PC-9 (cell line): ENCODE measurements around the gene TRIM44. TPM values are rescaled to one million over a fixed set of nuclear protein-coding genes. Genes with fewer than 3 reads are reported as not detected.

Experiments
- Bru-seq: library from RNA; stranded (reverse); fragments of 400-500 nt; gene quantifications from one replicate; lab custom pipeline; 2021; lab: Mats Ljungman, UMichigan
- BruChase-seq, 2 experiments: library from RNA; stranded (reverse); fragments of 400-500 nt; gene quantifications; one replicate each; lab custom pipeline; 2021; lab: Mats Ljungman, UMichigan
- BruUV-seq: library from RNA; stranded (reverse); fragments of 400-500 nt; replicated peaks from 2 replicates; lab custom pipeline; 2021; lab: Mats Ljungman, UMichigan
- CTCF ChIA-PET: fragments of 300-600 bp; sonication (Branson Sonifier 250); formaldehyde crosslinking; loops from one replicate; lab custom pipeline; 2022; ENCODE audit warnings: antibody characterized with exemption; lab: Charles Lee
- POLR2A ChIA-PET: fragments of 300-600 bp; sonication (Branson Sonifier 250); formaldehyde crosslinking; loops from one replicate; lab custom pipeline; 2022; ENCODE audit warnings: antibody characterized with exemption; ENCODE audit not compliant: unreplicated experiment; lab: Charles Lee
- DNase-seq, 2 experiments: peaks; one replicate each; pipeline versions ENCODE4 v3.0.0 to v3.0.0-alpha.2; 2015 to 2022; ENCODE audit warnings: mixed read lengths in 1 of 2
- H2AFZ ChIP-seq: fragments of 200-600 bp; sonication (generic); 2 replicates; pipeline ENCODE4 v1.8.1; 2017; ENCODE audit warnings: antibody characterized with exemption
- H3F3A ChIP-seq: fragments of 200-600 bp; sonication (generic); 2 replicates; pipeline ENCODE4 v1.8.1; 2017; ENCODE audit warnings: antibody characterized with exemption, mild to moderate bottlenecking, low read depth; ENCODE audit not compliant: insufficient read depth
- H3K27ac ChIP-seq: fragments of 200-600 bp; sonication (generic); 2 replicates; pipeline ENCODE4 v1.6.1; 2016; ENCODE audit warnings: mixed run types
- H3K27me3 ChIP-seq: fragments of 200-600 bp; sonication (generic); 2 replicates; pipeline ENCODE4 v1.6.1; 2016; ENCODE audit warnings: low read depth, mixed run types; ENCODE audit not compliant: insufficient read depth
- H3K36me3 ChIP-seq: fragments of 200-600 bp; sonication (generic); 2 replicates; pipeline ENCODE4 v1.6.1; 2016; ENCODE audit warnings: low read depth, mixed run types
- H3K4me1 ChIP-seq: fragments of 200-600 bp; sonication (generic); replicated peaks from 2 replicates; pipeline ENCODE4 v1.6.1; 2016; ENCODE audit warnings: mixed run types; ENCODE audit not compliant: insufficient read depth
- H3K4me2 ChIP-seq: fragments of 200-600 bp; sonication (generic); 2 replicates; pipeline ENCODE4 v1.6.1; 2017; ENCODE audit warnings: mixed run types
- H3K4me3 ChIP-seq: fragments of 200-600 bp; sonication (generic); 2 replicates; pipeline ENCODE4 v1.6.1; 2016; ENCODE audit warnings: mixed run types
- H3K79me2 ChIP-seq: fragments of 200-600 bp; sonication (generic); 2 replicates; pipeline ENCODE4 v1.6.1; 2017; ENCODE audit warnings: low read depth, mixed run types
- H3K9me2 ChIP-seq: fragments of 200-600 bp; sonication (generic); 2 replicates; pipeline ENCODE4 v1.8.1; 2017; ENCODE audit warnings: mild to moderate bottlenecking; ENCODE audit not compliant: insufficient read depth
- H3K9me3 ChIP-seq: fragments of 200-600 bp; sonication (generic); 2 replicates; pipeline ENCODE4 v1.8.1; 2016; ENCODE audit warnings: low read depth; ENCODE audit not compliant: insufficient read depth
- H4K20me1 ChIP-seq: fragments of 200-600 bp; sonication (generic); 2 replicates; pipeline ENCODE4 v1.8.1; 2017; ENCODE audit not compliant: insufficient read depth
- CTCF ChIP-seq: fragments of 200-600 bp; sonication (generic); conservative IDR thresholded peaks from 2 replicates; pipeline ENCODE4 v1.6.1; 2017; ENCODE audit warnings: mixed run types, antibody characterized with exemption, mild to moderate bottlenecking, moderate library complexity
- EZH2 ChIP-seq: fragments of 200-600 bp; sonication (generic); IDR thresholded peaks from 2 replicates; pipeline ENCODE4 v1.8.0; 2017; ENCODE audit warnings: antibody characterized with exemption, low read depth
- intact Hi-C: fragments of 100-400 bp; cut with micrococcal nuclease; formaldehyde crosslinking; loops from one replicate; pipeline ENCODE4 v1.10.0; 2022; ENCODE audit not compliant: unreplicated experiment
- long read RNA-seq: library from polyadenylated mRNA; stranded (forward); transcript quantifications from one replicate; pipeline ENCODE4 v2.0.0, GENCODE V29; 2022
- total RNA-seq: library from RNA; stranded (reverse); gene quantifications from 2 replicates; pipeline ENCODE4 v1.2.3, GENCODE V29; 2021

TRIM44 gene
- total RNA-seq: 91.7 and 100 TPM in 2 replicates
- Bru-seq, nascent RNA: percentile 92 among the genes with signal in this experiment
- percentile 93 among the genes with signal in this experiment for BruChase-seq, experiment 1, labeled RNA remaining after a 2-hour chase
- BruChase-seq, experiment 2, labeled RNA remaining after a 6-hour chase: percentile 87 among the genes with signal in this experiment
- long read RNA-seq, full-length matches to known transcripts: 125 of 161 reads
- long read RNA-seq, partial matches to known transcripts: 0 of 161 reads
- long read RNA-seq, other reads (novel, unspliced or antisense): 36 of 161 reads

- ChIA-PET POLR2A (no interaction called here), CTCF (interaction anchor here (0.6 to 0.8 kb wide), 2 partner anchors 394 to 713 kb away, joined by 3 to 4 read pairs; no protein-coding TSS in a partner anchor)
- Histone ChIP-seq H4K20me1 (peaks cover 7% of the 10 kb centered on the region; the same call in 1 of the 2 replicates), H3K27ac (peak within 1 kb of the TSS; percentile 89), H3K9me3 (peaks cover 33% of the 10 kb centered on the region), H3F3A (peaks cover 13% of the 10 kb centered on the region), H3K36me3 (peaks cover 21% of the 10 kb centered on the region), H3K9me2 (no peaks in the 10 kb centered on the region), H2AFZ (peak within 1 kb of the TSS; percentile 92), H3K27me3 (no peaks in the 10 kb centered on the region), H3K4me3 (peak within 1 kb of the TSS; percentile 88), H3K4me1 (peaks cover 47% of the 10 kb centered on the region), H3K79me2 (peaks cover 49% of the 10 kb centered on the region), H3K4me2 (peak within 1 kb of the TSS; percentile 87)
- no peak for TF ChIP-seq EZH2
- no peak for TF ChIP-seq CTCF
- peak; percentile 81 to 89 for DNase-seq
- intact Hi-C loops: loop anchor here (1.0 to 5.0 kb wide), 5 partner anchors 41 to 486 kb away; no protein-coding TSS in a partner anchor
- BruUV-seq: no TSS peak
Observed at GRCh38 chr11:35662649-35663407, at the start of gene TRIM44. Gene TRIM44 (plus strand): TSS chr11:35662775. CDS start chr11:35663112, 337 bp downstream.

- BruUV-seq: no TSS peak
- Histone ChIP-seq H3K9me2 (no peaks in the 10 kb centered on the region), H4K20me1 (no peaks in the 10 kb centered on the region), H3K4me1 (peaks cover 22% of the 10 kb centered on the region), H3K79me2 (peaks cover 10% of the 10 kb centered on the region), H3K36me3 (no peaks in the 10 kb centered on the region), H3K9me3 (no peaks in the 10 kb centered on the region), H3K4me3 (no peak overlapping the region), H3K27ac (peak overlapping the region; percentile 29; the same call in 1 of the 2 replicates), H3K4me2 (peak overlapping the region; percentile 51), H3K27me3 (no peaks in the 10 kb centered on the region), H2AFZ (no peak overlapping the region), H3F3A (peaks cover 11% of the 10 kb centered on the region; the same call in 1 of the 2 replicates)
- peak; percentile 42 to 79 for DNase-seq
- intact Hi-C loops: loop anchor here (1.0 to 10.0 kb wide), 8 partner anchors 128 to 877 kb away; partner anchors contain the start of genes APIP, LDLRAD3 and PDHX
- ChIA-PET CTCF (interaction anchor here (1.0 to 1.3 kb wide), 4 partner anchors 127 to 651 kb away, joined by 3 to 10 read pairs (median 10); no protein-coding TSS in a partner anchor), POLR2A (interaction anchor here (0.6 kb wide), 1 partner anchor 207 kb away, joined by 3 read pairs; no protein-coding TSS in a partner anchor)
- no peak; the same call in 1 of the 2 replicates for TF ChIP-seq CTCF
- no peak for TF ChIP-seq EZH2
Observed at GRCh38 chr11:35614939-35615569, 47.5 kb upstream of the TRIM44 start.
